Stimulated activated CD8-positive, alpha-beta memory T cell treated with anti-CD3 and anti-CD28 coated beads, Interleukin-15, amount 100 ng/mL, for 4 hours (primary cell): Measurements from ENCODE around the gene HCRTR1.

Experiments
- DNase-seq, 2 donors: peaks; one replicate each; pipeline ENCODE4 v3.0.0-alpha.2; 2020; ENCODE audit warnings: low read depth in 2 of 2

The HCRTR1 gene

GRCh38 chr1:31617218-31617915, at the start of gene HCRTR1:
Gene HCRTR1, plus strand, starts transcription at chr1:31617689. Its CDS starts 1,504 bp downstream, at chr1:31619193.
- no peak for DNase-seq

- DNase-seq = no peak
These were observed 49.4 kb upstream of the HCRTR1 start for GRCh38 chr1:31567956-31568570.

- DNase-seq = no peak
These were observed 48.4 kb upstream of the HCRTR1 start for GRCh38 chr1:31568895-31569595.

GRCh38 chr1:31569596-31570173, 47.8 kb upstream of the HCRTR1 start:
- no peak for DNase-seq

GRCh38 chr1:31570228-31570627, 47.3 kb upstream of the HCRTR1 start:
- DNase-seq = no peak

- no peak for DNase-seq
These were observed 46.6 kb upstream of the HCRTR1 start for GRCh38 chr1:31570906-31571305.

- DNase-seq = no peak
These were observed 45.9 kb upstream of the HCRTR1 start for GRCh38 chr1:31571340-31572295.

GRCh38 chr1:31572323-31573104, 45.0 kb upstream of the HCRTR1 start:
- DNase-seq = no peak

GRCh38 chr1:31573261-31573660, 44.2 kb upstream of the HCRTR1 start:
- no peak for DNase-seq

- no peak for DNase-seq
These were observed 42.6 kb upstream of the HCRTR1 start for GRCh38 chr1:31574749-31575368.

GRCh38 chr1:31575369-31576140, 41.9 kb upstream of the HCRTR1 start:
- DNase-seq = no peak

- no peak for DNase-seq
These were observed 41.3 kb upstream of the HCRTR1 start, which contains the start of gene TINAGL1 for GRCh38 chr1:31576201-31576669. Gene TINAGL1, plus strand, starts transcription at chr1:31576515. Its CDS starts 634 bp downstream, at chr1:31577149.

GRCh38 chr1:31576743-31577455, 40.6 kb upstream of the HCRTR1 start:
- no peak for DNase-seq

GRCh38 chr1:31577515-31578192, 39.8 kb upstream of the HCRTR1 start:
- DNase-seq = no peak

GRCh38 chr1:31579374-31579773, 38.1 kb upstream of the HCRTR1 start:
- DNase-seq = no peak

GRCh38 chr1:31580513-31580870, 37.0 kb upstream of the HCRTR1 start:
- DNase-seq = no peak

GRCh38 chr1:31580891-31581603, 36.4 kb upstream of the HCRTR1 start:
- DNase-seq = no peak
